Erythroblast (primary cell): ENCODE measurements around the gene ZBTB11.
"Not testable (repeated sequence)": the region's sequence is repeated elsewhere in the genome, so short reads cannot be mapped to it uniquely, and the experiment has no call there.

Source experiments
- DNase-seq, 2 experiments: peaks; one replicate each; lab custom pipeline; 2025; lab: John Stamatoyannopoulos, UW
- GATA1 ChIP-seq: IDR thresholded peaks from 2 replicates; pipeline ENCODE4 v1.6.1; 2011; ENCODE audit warnings: low read depth, mild to moderate bottlenecking, control low read depth, low read length, moderate library complexity
- POLR2A ChIP-seq: IDR thresholded peaks from 2 replicates; pipeline ENCODE4 v1.6.1; 2011; ENCODE audit warnings: mild to moderate bottlenecking, low read length

ZBTB11 gene

DNA sequence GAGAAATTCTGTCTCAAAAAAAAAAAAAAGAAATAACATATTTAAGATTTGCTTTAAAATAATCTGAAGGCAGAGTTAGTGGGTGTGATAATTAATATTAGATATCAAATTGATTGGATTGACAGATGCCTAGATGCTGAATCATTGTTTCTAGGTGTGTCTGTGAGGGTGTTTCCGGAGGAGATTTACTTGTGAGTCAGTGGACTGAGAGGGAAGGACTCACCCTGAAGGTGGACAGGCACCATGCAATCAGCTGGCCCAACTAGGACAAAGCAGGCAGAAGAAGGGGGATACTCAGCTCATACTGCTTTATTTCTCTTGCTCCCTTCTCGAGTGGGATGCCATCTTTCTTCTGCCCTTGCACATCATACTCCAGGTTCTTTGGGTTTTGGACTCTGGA is 26.2 kb upstream of the ZBTB11 start:
- DNase-seq = no peak
- no peak for TF ChIP-seq GATA1
- no peak for TF ChIP-seq POLR2A

DNA sequence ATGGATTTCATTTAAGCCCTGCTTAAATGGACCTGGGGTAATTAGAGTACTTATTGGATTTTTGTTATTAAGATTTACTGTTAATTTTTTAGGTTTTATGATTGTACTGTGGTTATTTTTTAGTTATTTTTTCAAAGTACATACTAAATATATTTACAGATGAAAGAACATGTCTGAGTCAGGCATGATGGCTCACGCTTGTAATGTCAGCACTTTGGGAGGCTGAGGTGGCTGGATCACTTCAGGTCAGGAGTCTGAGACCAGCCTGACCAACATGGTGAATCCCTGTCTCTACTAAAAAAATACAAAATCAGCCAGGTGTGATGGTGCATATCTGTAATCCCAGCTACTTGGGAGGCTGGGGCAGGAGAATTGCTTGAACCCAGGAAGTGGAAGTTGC is 25.8 kb upstream of the ZBTB11 start:
- no peak for DNase-seq
- no peak for TF ChIP-seq GATA1
- TF ChIP-seq POLR2A = no peak

DNA sequence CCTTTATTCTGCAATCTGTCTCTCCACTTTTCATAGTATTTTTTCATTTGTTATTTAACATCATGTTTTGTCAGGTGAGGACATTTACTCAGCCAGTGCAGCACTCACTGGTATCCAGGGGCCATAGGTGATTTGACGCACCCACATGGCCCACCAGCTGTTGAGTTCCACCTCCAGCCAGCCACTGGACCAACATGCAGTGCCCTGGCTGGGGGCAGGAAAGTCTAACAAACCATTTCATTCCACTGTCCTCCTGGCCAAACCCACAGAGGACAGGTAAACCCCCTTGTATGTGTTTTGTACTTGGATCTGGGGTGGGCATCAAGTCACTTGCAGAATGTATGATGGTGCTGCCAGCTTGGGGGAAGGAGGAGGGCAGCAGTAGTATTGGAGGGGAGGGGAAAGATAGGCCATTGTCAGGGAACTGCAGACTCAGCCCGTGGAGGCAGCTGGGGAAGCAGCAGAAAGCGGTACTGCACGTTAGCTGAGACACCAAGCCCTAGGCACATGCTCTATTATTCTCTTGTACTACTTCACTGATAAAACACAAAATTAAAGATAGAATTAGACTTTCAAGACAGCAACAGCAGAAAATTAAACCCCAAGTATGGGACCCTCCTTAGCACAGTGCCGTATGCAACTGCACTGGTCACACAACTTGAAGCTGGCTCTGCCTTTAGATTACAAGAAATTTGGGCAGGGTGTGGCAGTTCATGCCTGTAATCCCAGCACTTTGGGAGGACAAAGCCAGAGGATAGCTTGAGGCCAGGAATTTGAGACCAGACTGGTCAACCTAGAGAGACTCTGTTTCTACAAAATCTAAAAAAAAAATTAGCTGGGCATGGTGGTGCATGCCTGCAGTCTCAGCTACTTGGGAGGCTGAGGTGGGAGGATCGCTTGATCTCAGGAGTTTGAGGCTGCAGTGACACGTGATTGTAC is 25.0 kb upstream of the ZBTB11 start:
- no peak for DNase-seq
- TF ChIP-seq GATA1 = no peak
- TF ChIP-seq POLR2A = no peak

DNA sequence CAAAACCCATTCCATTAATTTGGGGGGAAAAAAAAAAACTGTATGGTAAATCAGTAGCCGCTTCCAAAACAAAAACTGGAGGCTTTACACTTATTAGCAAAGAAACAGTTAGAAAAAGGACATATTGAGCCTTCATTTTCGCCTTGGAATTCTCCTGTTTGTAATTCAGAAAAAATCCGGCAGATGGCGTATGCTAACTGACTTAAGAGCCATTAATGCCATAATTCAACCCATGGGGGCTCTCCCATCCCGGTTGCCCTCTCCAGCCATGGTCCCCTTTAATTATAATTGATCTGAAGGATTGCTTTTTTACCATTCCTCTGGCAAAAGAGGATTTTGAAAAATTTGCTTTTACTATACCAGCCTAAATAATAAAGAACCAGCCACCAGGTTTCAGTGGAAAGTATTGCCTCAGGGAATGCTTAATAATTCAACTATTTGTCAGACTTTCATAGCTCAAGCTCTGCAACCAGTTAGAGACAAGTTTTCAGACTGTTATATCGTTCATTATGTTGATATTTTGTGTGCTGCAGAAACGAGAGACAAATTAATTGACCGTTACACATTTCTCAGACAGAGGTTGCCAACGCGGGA is 18.9 kb upstream of the ZBTB11 start:
- no peak for DNase-seq
- no peak for TF ChIP-seq GATA1

DNA sequence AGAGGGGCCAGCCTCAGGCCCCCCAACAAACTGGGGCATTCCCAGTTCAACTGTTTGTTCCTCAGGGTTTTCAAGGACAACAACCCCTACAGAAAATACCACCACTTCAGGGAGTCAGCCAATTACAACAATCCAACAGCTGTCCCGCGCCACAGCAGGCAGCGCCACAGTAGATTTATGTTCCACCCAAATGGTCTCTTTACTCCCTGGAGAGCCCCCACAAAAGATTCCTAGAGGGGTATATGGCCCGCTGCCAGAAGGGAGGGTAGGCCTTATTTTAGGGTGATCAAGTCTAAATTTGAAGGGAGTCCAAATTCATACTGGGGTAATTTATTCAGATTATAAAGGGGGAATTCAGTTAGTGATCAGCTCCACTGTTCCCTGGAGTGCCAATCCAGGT is 17.9 kb upstream of the ZBTB11 start:
- DNase-seq = not testable (repeated sequence)

DNA sequence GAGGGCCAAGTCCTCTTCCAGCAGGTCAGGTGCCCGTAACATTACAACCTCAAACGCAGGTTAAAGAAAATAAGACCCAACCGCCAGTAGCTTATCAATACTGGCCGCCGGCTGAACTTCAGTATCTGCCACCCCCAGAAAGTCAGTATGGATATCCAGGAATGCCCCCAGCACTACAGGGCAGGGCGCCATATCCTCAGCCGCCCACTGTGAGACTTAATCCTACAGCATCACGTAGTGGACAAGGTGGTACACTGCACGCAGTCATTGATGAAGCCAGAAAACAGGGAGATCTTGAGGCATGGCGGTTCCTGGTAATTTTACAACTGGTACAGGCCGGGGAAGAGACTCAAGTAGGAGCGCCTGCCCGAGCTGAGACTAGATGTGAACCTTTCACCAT is 16.6 kb upstream of the ZBTB11 start:
- not testable (repeated sequence) for DNase-seq

DNA sequence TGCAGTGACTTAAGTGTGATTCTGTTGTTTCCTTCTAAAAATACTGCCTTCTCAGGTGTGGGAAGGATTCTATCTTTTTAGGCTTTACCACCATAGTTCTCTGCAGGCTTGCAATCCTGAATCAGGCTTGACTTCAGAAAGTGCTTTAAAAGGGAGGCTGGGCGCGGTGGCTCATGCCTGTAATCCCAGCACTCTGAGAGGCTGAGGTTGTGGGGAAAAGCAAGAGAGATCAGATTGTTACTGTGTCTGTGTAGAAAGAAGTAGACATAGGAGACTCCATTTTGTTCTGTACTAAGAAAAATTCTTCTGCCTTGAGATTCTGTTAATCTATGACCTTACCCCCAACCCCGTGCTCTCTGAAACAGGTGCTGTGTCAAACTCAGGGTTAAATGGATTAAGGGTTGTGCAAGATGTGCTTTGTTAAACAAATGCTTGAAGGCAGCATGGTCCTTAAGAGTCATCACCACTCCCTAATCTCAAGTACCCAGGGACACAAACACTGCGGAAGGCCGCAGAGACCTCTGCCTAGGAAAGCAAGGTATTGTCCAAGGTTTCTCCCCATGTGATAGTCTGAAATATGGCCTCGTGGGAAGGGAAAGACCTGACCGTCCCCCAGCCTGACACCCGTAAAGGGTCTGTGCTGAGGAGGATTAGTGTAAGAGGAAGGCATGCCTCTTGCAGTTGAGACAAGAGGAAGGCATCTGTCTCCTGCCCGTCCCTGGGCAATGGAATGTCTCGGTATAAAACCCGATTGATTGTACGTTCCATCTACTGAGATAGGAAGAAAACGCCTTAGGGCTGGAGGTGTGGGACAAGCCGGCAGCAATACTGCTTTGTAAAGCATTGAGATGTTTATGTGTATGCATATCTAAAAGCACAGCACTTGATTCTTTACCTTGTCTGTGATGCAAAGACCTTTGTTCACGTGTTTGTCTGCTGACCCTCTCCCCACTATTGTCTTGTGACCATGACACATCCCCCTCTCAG is 15.0 kb upstream of the ZBTB11 start:
- not testable (repeated sequence) for DNase-seq

DNA sequence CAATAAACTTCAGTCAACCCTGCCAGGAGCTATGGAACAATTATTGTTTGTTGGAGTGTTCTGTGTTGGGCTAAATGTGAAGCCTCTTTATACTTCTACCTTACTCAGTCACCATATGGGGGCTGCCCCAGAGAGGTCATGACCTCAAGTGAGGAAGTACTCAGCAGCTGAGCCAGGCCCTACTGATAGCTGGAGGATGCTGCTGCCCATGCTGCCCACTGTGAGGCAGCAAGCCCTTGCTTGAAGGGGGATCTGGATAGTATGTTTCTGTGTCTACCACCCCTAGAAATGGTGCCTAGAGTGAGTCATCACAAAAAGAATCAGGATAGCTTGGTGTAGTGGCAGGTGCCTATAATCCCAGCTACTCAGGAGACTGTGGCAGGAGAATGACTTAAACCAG is 14.0 kb upstream of the ZBTB11 start:
- TF ChIP-seq POLR2A (no peak), GATA1 (no peak)
- no peak for DNase-seq

DNA sequence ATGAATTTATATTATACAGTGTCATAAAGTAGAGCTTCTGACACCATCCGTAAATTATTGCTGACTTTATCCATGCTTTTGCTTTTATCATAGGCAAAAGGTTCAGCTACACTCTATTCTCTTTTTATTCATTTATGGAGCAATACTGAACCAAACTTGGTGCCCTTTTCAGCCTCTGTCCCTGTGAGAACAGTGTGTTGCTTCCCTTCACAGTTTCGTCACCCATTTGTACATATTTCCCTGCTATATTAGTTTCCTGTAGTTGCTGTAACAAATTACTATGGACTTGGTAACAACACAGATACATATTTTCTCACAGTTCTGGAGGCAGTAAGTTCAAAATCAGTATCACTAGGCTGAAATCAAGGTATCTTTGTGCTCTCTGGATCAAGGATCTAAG is 12.4 kb upstream of the ZBTB11 start:
- TF ChIP-seq GATA1 = no peak
- TF ChIP-seq POLR2A = no peak
- DNase-seq = no peak

DNA sequence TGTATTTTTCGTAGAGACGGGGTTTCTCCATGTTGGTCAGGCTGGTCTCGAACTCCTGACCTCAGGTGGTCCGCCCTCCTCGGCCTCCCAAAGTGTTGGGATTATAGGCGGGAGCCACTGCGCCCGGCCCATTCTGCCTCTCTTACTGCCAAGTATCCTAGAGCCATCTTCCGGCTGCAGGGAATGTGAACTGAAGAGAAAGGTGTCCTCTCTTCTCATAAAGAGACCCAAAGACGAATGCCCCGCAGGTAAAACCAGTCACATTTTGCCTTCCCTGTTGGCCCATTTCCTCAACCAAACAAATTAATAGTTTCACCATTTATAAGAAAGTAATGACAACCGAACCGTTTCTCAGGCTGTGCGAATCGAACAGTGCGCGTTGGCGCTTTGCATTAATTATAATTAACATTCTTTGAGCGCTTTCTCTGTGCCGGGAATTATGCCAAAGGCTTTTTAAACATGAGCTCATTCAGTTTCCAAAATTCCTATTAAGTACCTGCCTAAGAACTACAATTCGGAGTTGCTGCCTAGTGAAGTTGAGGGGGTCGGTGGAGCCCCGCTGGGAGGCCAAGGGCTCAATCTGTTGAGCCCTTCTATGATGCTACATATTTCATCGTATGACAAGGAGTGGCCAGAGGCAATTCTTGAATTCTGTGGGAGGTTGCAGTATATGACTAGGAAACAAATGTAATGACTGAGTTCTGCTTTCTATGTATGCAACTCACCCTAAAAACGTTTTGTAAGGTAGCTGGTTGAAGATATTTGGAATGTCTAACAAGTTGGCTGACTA is 10.4 kb upstream of the ZBTB11 start:
- TF ChIP-seq GATA1 = no peak
- TF ChIP-seq POLR2A = no peak

DNA sequence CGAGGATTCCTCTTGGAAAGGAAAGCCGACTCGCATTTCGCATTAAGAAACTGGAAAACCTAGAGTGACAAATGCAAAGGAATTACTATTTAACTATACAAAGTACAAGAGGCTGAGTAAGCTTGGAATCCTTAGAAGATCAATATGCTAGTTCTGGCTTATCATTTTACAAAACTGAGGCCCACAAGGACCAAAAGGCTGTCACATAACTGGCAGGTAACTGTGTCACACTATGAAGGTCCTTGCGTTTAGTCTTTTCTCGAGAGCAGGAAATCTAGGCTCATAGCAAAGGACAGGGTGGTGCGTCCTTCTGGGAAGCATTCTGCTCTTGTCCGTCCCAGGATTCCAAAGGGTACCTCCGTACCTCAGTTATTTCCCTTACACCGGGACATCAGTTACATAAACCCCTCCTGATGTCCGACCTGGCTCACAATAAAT is 9.0 kb upstream of the ZBTB11 start:
- TF ChIP-seq GATA1 (no peak), POLR2A (no peak)
- no peak for DNase-seq

More for the DNA sequence above, 10.4 kb upstream of the ZBTB11 start:
- DNase-seq = no peak

DNA sequence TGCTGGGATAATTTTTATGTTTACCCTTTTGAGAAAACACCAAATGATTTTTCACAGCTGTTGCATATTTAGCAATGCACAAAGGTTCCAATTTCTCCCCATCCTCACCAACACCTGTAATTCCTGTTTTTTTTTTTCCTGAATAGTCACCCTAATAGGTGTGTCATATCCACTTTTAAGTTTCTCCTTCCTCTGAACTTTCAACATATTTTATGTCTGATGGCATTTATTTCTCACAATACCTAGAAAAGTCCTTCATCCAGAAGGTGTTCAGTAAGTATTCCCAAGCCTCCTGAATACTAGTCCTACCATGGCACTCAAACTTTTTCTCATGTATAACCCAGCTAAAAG is 8.1 kb upstream of the ZBTB11 start:
- no peak for DNase-seq
- no peak for TF ChIP-seq GATA1
- TF ChIP-seq POLR2A = no peak

DNA sequence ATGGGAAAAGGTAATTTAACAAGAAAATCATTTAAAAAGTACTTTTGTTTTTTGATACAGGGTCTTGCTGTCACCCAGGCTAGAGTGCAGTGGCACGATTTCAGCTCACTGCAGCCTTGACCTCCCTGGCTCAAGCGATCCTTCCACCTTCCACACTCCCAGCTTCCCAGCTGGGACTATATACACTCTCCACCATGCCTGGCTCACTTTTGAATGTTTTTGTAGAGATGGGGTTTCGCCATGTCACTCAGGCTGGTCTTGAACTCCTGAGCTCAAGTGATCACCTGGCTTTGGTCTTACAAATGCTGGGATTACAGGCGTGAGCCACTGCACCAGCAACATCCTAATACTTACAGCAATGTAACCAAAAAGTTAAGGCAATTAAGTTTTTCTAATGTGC is 3.5 kb upstream of the ZBTB11 start:
- no peak for TF ChIP-seq GATA1
- TF ChIP-seq POLR2A = no peak
- no peak for DNase-seq

DNA sequence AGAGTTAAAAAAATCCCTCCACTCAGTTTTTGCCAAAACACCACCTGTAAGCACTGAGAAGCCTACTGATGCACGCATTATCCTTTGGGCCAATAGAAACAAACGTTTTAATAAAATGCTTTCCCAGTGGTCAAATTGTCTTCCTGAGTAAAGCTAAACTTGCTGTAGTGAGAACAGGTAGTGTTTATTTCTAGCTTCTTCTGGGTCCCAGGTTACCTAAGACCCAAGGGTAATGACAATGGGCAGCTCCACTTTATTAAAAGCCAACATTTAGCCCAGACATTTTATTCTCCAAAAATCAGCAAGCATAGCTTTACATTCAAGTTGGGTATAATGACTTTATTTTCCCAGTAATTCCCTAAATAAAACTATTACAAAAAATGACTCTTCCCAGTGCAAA is 1.9 kb upstream of the ZBTB11 start:
- DNase-seq = not testable (repeated sequence)
